Activated CD4-positive, alpha-beta T cell treated with anti-CD3 and anti-CD28 coated beads, Interleukin-2, amount 50 U/mL, for 4 hours (primary cell): ENCODE measurements around the gene SRGAP1.
"Not testable (repeated sequence)": the region's sequence is repeated elsewhere in the genome, so short reads cannot be mapped to it uniquely, and the experiment has no call there.

Source experiments
- DNase-seq, 2 experiments: peaks; one replicate each; pipeline ENCODE4 v3.0.0-alpha.2; 2020

SRGAP1 gene

GRCh38 chr12:64092507-64093196 is 248.2 kb downstream of the SRGAP1 start:
- DNase-seq: no peak

GRCh38 chr12:64093689-64094088 is 249.2 kb downstream of the SRGAP1 start:
- DNase-seq: no peak

GRCh38 chr12:64097366-64098105 is 253.0 kb downstream of the SRGAP1 start:
- no peak for DNase-seq

GRCh38 chr12:64098709-64099354 is 254.3 kb downstream of the SRGAP1 start:
- DNase-seq: no peak

GRCh38 chr12:64099397-64099796 is 254.9 kb downstream of the SRGAP1 start:
- DNase-seq: no peak

GRCh38 chr12:64102339-64102738 is 257.8 kb downstream of the SRGAP1 start:
- no peak for DNase-seq

GRCh38 chr12:64103825-64104740 is 259.6 kb downstream of the SRGAP1 start:
- no peak for DNase-seq

- no peak for DNase-seq
Measured at GRCh38 chr12:64105026-64105425, 260.5 kb downstream of the SRGAP1 start.

GRCh38 chr12:64107776-64108175 is 263.3 kb downstream of the SRGAP1 start:
- DNase-seq: no peak

GRCh38 chr12:64109706-64110105 is 265.2 kb downstream of the SRGAP1 start:
- DNase-seq: no peak

- DNase-seq: no peak
Measured at GRCh38 chr12:64110864-64111263, 266.4 kb downstream of the SRGAP1 start.

GRCh38 chr12:64116969-64117368 is 272.5 kb downstream of the SRGAP1 start:
- no peak for DNase-seq

- no peak for DNase-seq
Measured at GRCh38 chr12:64120568-64120967, 276.1 kb downstream of the SRGAP1 start.

GRCh38 chr12:64121086-64121485 is 276.6 kb downstream of the SRGAP1 start:
- DNase-seq: not testable (repeated sequence)

GRCh38 chr12:64122154-64122553 is 277.7 kb downstream of the SRGAP1 start:
- DNase-seq: no peak

- DNase-seq: no peak
Measured at GRCh38 chr12:64122995-64123394, 278.5 kb downstream of the SRGAP1 start.

- DNase-seq: no peak
Measured at GRCh38 chr12:64123448-64123847, 278.9 kb downstream of the SRGAP1 start.

GRCh38 chr12:64124511-64125197 is 280.2 kb downstream of the SRGAP1 start:
- no peak for DNase-seq

GRCh38 chr12:64125913-64126312 is 281.4 kb downstream of the SRGAP1 start:
- DNase-seq: no peak

- no peak for DNase-seq
Measured at GRCh38 chr12:64127811-64128210, 283.3 kb downstream of the SRGAP1 start.

- no peak for DNase-seq
Measured at GRCh38 chr12:64128366-64128765, 283.9 kb downstream of the SRGAP1 start.

- DNase-seq: not testable (repeated sequence)
Measured at GRCh38 chr12:64130476-64130875, 286.0 kb downstream of the SRGAP1 start.
